GM19035 (cell line): Measurements from ENCODE around the gene ZNF211.

Source experiments
- ATAC-seq: cut with Tn5 transposase; IDR thresholded peaks from one replicate; pipeline ENCODE4 v1.9.1; 2021; ENCODE audit not compliant: unreplicated experiment

The ZNF211 gene

DNA sequence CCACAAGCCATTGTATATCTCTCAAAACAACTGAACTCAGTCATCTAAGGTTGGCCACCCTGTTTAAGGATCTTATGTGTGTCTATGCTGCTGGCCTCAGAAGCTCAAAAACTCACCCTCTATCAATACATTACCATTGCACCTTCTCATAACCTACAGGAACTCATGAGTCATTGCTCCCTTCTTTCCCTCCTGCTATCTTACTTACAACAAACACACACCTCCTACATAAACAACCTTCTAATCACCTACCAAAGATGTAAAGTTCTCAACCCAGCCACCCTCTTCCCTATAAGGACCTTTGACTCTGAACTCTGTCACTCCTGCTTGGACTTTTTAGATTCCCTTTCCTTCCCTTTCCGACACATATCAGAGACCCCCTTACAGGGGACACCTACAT is 22.5 kb downstream of the ZNF211 start:
- no peak for ATAC-seq

DNA sequence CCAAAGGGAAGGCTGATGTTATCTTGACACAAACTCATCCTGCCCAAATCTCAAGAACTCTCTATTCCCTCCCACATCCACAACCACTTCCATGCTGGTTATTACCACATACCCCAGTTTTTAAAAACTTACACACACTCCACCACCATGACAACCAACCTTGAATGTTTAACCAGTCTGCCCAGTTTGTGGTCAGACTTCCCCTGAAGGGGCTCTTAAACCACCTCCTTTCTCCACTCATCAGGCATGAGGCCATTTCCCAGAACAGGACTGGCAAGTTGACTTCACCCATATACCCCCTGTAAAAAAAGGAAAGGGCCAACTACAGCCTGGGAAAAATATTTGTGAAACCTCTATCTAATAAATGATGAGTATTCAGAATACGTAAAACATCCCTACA is 23.4 kb downstream of the ZNF211 start:
- no peak for ATAC-seq

DNA sequence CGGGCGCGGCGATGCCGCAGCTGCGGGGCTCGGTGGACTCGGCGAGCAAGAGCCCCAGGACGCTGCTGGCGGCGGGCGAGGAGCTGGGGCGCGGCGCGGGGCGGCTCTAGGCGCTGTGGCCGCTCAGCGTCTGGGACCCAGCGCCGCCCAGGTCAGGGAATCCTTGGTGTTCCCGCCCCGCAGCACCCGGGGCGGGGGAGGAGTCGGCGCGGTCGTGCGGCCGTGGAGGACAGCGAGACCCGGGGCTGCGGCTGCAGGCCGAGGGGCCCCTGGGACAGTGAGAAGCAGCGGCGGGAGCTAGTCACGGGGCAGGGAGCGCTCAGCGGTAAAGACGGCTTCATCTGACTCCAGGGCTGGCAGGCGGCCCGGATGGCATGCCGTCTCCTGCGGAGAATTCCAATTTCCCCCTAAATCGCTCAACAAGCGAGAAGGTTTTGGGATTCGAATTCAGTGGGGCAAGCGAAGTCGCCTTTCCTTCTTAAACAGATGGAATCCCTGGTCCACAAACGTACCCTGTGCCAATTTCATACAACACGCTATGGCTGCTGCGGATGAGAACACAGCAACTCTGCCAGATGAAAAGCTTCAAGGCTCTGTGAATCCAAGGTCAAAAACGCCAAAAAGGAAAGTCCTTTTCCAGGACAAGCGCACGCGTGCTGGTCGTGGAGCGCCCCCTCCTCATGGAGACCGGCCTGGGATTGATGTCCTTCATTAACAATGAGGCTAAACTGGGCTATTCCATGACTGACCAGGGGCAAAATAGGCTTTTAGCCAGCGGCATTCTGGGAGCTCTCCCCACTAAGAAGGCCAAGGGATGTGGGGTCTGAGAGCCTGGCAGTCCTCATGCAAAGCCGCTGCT is 31.5 kb downstream of the ZNF211 start:
- no peak for ATAC-seq

DNA sequence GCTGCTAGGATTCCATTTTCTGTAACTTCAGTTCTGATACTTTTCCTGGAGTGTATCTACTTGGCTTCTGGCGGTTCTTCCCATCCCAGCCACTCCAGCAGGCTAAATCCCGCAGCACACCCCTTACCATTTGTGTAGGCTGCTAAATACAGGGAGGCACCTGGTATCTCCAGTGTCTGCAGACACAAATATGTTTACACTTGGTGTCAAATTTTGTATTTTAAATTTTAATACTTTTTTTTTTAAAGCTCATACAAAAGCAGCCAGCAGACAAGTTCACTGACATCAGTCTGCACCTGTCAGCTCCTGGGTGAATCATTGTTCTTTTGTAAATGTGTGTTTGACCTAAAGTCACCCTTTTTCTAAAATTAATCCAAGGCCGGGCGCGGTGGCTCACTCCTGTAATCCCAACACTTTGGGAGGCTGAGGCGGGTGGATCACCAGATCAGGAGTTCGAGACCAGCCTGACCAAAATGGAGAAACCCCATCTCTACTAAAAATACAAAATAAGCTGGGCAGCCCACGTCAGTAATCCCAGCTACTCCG is 32.4 kb downstream of the ZNF211 start:
- no peak for ATAC-seq

DNA sequence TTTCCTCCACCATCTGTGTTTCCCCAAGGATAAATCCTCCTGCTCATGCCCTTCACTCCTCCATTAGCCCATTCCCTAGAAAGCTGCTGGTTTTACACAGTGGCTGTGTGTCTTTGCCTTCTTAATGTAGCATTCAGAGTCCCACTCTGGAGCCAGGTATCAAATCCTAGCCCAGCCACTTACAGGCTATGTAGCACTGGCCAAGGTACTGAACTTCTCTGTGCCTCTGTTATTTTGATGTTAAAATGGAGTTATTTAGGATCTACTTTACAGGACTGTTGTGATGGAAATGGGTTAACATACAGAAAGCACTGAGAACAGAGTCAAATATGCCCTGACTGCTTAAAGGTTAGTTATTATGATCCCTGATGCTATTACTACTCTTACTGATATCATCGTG is 34.3 kb downstream of the ZNF211 start:
- no peak for ATAC-seq

DNA sequence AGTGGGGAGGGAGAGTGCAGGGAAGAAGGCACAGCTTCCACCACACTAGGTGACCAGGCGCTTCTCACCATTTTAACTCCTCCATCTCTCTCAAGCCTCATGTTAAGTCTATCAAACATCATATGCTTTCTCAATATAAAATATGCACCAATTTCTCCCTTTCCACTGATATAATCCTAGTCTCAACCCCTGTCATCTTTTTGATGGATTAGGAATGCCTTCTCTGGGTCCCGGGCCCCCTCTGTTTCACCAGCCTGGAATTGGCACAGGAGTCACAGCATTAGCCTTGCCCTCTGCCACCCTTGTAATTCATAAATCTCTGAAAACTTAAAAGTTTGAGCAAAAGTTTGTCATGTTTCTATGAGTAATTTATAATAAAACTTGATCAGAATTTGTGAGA is 35.7 kb downstream of the ZNF211 start, which contains the start of gene ZSCAN4:
TSS of gene ZSCAN4 (plus strand) at position 301 of the 400 bp plus-strand sequence. CDS start 7,211 bp downstream, outside the sequence.
- no peak for ATAC-seq

DNA sequence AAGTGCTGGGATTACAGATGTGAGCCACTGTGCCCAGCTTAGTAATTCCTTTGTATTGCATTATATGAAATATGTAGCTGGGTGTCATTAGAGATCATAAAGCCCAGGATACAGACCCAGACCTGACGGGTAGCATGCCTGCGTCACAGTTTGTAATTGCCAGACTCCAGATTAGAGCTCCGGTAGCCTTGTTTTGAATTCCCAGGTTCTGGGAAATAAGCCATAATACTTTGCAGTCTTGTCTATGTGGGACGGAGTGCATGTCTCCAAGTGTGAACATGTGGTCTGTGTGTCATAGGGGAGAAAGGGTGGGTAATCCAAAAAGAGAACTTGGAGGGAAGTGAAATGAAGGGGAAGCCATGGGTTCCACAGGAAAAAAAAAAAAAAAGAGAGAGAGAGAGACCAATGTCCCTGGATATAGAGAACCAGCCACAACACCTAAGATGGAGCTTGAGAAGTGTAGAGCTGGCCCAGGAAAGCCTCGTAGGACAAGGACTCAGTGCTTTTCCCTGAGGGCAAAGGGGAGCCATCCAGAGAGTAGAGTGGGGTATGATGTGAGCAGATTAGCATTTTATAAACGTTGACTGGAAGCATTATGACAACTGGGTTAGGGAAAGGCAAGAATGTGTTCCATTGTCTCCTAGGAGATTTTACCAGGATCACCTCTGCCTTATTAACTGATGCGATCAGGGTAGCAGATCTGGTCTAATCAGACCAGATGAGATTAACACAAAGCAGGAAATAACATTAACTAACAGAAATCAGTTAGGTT is 38.3 kb downstream of the ZNF211 start:
- no peak for ATAC-seq

DNA sequence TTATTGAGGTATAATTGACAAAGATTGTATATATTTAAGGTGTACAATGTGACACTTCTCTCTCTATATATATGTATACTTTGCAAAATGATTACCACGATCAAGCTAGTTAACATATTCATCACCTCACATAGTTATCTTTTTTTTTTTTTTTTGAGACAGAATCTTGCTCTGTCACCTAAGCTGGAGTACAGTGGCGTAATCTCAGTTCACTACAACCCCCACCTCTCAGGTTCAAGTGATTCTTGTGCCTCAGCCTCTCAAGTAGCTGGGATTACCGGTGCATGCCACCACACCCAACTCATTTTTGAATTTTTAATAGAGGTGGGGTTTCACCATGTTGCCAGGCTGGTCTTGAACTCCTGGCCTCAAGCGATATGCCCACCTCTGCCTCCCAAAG is 39.5 kb downstream of the ZNF211 start:
- ATAC-seq: no peak

DNA sequence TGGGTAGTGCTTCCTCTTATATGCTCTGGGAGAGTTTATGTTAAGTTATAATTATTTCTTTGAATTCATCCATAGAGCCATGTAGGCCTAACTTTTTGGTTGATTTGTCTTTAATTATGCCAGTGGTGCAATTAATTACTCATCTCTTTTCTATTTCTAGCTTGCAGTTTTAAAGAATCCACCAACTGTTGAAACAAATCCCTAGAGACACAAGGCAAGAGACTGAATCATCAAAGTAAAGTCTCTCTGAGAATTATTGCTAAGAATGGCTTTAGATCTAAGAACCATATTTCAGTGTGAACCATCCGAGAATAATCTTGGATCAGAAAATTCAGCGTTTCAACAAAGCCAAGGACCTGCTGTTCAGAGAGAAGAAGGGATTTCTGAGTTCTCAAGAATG is 42.9 kb downstream of the ZNF211 start:
- no peak for ATAC-seq

DNA sequence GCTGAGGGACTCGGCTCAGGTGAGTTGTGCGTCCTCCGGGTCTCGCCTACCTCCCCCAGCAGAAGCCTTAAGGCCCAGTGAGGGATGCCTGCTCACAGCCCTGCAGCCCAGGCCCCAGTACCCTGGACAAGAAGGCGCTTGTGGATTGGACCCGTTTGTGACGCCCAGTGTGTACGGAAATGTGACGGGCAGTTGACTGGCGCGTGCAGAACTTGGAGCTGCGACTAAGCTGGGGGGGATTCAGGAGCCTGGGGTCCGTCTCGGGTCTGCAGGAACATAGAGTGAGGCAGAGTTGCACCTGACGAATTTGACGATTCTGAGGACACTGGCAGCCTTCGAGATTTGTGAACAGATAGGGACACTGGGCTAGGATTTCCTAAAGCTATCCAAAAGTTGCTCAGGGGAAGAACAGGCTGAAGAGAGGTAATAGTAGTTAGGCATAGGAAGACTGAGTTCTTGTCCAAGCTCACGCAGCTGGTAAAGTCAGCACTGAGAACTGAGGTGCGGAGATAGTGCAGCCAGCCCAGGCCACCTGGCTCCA is 49.3 kb downstream of the ZNF211 start:
- no peak for ATAC-seq

DNA sequence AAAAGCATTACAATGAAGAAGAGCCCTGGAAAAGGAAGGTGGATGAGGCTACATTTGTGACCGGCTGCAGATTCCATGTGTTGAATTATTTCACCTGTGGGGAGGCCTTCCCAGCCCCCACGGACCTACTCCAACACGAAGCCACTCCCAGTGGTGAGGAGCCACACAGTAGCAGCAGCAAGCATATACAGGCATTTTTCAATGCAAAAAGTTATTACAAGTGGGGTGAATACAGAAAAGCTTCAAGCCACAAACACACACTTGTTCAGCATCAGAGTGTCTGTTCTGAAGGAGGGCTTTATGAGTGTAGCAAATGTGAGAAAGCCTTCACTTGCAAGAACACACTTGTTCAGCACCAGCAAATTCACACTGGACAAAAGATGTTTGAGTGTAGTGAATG is 53.8 kb downstream of the ZNF211 start:
- no peak for ATAC-seq

DNA sequence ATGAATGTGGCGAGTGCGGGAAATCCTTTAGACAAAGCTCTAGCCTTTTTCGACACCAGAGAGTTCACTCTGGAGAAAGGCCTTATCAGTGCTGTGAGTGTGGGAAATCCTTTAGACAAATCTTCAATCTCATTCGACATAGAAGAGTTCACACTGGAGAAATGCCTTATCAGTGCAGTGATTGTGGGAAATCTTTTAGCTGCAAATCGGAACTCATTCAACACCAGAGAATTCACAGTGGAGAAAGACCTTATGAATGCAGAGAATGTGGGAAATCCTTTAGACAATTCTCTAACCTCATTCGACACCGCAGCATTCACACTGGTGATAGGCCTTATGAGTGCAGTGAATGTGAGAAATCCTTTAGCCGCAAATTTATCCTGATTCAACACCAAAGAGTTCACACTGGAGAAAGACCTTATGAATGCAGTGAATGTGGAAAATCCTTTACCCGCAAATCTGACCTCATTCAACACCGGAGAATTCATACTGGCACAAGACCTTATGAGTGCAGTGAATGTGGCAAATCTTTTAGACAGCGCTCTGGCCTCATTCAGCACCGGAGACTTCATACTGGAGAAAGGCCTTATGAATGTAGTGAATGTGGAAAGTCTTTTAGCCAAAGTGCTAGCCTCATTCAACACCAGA is 54.5 kb downstream of the ZNF211 start:
- no peak for ATAC-seq

DNA sequence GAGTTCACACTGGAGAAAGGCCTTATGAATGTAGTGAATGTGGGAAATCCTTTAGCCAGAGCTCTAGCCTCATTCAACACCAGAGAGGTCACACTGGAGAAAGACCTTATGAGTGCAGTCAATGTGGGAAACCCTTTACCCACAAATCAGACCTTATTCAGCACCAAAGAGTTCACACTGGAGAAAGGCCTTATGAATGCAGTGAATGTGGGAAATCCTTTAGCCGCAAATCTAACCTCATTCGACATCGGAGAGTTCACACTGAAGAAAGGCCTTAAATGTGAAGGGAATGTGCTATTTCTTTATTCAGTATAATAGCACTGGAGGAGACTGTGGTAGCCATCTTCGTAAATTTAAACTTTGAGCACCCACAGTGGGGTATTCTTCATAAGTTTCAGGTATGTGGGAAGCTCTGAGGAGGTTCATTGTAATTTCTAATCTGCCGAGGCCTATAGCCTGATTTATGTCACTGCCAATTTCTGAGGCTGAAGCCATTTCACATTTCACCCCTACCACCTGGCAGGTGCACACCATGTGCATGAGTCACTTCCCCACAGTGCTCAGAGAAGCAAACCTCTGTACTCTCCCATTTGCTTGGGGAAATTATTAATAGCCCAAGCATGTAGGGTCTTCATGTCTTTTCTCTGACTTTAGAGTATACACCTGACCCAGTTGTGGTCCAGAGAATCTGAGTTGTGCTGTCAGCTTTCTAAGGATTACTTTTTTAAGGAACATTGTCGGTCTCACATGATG is 55.2 kb downstream of the ZNF211 start:
- no peak for ATAC-seq

DNA sequence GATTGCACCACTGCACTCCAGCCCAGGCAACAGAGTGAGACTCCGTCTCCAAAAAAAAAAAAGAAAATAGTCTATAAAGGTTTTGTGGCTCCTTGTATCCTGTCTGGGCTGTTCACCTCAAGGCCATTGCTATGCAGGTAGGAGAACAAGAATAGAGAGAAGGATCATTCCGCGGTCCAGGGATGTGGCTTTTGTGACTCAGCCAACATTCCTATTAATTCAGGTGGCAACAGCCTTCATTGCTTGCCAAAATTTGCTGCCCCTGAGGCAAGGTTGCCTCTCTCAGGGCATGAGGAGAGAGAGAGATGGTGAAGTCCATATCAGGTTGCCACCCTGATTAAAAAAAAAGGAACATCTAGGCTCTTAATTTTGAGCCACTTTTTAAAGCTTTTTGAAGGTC is 56.8 kb downstream of the ZNF211 start:
- ATAC-seq: no peak
